PC-9 (cell line): ENCODE measurements around the gene NAA40.

Experiments
- EZH2 ChIP-seq: fragments of 200-600 bp; sonication (generic); IDR thresholded peaks from 2 replicates; pipeline ENCODE4 v1.8.0; 2017; ENCODE audit warnings: antibody characterized with exemption, low read depth
- TF ChIP-seq, protein P1 (sequence below): fragments of 200-600 bp; sonication (generic); conservative IDR thresholded peaks from 2 replicates; pipeline ENCODE4 v1.6.1; 2017; ENCODE audit warnings: mixed run types, antibody characterized with exemption, mild to moderate bottlenecking, moderate library complexity

DNA sequence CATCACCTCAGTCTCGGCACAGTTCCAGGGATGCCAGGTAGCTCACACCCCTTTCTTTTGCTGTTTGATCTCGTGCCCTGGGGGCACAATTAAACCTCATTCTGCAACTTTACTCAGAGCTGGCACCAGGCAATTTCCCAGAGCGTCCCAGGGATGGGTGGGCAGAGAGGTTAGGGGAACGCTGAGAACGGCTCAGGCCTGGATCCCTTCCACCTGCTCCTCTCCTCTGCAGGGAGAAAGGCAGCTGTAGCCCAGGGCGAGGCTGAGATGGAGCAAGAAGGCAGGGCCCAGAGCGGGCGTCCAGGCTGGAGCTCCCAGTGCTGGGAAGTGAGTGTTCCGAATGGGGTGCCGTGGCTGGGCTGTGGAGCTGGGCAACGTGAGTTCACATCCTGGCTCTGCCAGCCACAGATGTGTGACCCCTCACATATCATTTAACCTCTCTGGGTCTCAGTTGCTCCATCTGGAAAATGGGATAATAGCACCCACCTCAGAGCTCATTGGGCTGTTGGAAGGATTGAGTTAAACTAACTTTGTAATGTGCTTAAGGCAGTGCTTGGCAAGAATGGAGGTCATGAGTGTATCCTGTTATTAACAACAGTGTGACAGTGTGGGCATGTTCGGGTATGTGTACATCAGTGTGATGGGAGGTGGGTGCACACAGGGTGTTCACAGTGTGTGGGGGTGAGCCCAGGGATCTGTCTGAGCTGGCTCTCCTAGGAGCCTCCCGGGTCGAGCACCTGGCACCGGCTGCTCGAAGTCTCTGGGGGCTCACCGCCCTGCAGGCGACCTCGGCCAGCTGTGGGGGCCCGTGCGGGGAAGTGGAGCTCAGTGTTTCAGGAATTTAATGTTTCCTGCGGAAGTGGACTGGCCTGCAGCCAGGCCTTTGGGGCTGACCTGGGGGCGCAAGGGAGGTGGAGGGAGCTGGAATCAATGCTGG is 63.0 kb downstream of the NAA40 start:
- no peak for TF ChIP-seq EZH2
- TF ChIP-seq, protein P1, sequence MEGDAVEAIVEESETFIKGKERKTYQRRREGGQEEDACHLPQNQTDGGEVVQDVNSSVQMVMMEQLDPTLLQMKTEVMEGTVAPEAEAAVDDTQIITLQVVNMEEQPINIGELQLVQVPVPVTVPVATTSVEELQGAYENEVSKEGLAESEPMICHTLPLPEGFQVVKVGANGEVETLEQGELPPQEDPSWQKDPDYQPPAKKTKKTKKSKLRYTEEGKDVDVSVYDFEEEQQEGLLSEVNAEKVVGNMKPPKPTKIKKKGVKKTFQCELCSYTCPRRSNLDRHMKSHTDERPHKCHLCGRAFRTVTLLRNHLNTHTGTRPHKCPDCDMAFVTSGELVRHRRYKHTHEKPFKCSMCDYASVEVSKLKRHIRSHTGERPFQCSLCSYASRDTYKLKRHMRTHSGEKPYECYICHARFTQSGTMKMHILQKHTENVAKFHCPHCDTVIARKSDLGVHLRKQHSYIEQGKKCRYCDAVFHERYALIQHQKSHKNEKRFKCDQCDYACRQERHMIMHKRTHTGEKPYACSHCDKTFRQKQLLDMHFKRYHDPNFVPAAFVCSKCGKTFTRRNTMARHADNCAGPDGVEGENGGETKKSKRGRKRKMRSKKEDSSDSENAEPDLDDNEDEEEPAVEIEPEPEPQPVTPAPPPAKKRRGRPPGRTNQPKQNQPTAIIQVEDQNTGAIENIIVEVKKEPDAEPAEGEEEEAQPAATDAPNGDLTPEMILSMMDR, result no peak
